ENCODE data around the gene WDPCP.
"Not testable (repeated sequence)": the region's sequence is repeated elsewhere in the genome, so short reads cannot be mapped to it uniquely, and the experiment has no call there.

WDPCP gene

DNA sequence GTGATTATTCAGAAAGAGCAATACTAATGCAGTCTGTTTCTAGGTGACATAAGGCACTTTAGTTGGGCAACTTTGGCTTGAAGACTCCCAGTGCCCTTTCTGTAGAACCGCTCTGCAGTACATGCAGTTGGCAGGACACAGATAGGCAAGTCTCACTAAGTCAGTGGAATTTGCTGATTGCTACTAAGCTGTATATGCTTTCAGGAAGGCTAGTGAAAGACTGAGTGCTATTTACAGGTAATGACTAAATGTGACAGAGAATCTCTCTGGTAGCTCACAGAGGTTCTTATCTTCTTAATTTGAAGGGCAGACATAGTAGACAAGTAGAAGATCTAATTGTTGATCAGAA lies 243.0 kb downstream of the WDPCP start:
- CTCF ChIA-PET: interaction anchor here (0.7 to 4.1 kb wide), 4 partner anchors 9 to 187 kb away, joined by 3 to 13 read pairs (median 3); no protein-coding TSS in a partner anchor
- TF ChIP-seq, protein P1, sequence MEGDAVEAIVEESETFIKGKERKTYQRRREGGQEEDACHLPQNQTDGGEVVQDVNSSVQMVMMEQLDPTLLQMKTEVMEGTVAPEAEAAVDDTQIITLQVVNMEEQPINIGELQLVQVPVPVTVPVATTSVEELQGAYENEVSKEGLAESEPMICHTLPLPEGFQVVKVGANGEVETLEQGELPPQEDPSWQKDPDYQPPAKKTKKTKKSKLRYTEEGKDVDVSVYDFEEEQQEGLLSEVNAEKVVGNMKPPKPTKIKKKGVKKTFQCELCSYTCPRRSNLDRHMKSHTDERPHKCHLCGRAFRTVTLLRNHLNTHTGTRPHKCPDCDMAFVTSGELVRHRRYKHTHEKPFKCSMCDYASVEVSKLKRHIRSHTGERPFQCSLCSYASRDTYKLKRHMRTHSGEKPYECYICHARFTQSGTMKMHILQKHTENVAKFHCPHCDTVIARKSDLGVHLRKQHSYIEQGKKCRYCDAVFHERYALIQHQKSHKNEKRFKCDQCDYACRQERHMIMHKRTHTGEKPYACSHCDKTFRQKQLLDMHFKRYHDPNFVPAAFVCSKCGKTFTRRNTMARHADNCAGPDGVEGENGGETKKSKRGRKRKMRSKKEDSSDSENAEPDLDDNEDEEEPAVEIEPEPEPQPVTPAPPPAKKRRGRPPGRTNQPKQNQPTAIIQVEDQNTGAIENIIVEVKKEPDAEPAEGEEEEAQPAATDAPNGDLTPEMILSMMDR (IDR thresholded peaks at IDR 0.05; ENCODE audit: control extremely low read depth, extremely low read depth, low read depth, missing control alignments): no peak
- POLR2A ChIA-PET: no interaction called here
- DNase-seq (ENCODE audit: extremely low spot score): no peak

DNA sequence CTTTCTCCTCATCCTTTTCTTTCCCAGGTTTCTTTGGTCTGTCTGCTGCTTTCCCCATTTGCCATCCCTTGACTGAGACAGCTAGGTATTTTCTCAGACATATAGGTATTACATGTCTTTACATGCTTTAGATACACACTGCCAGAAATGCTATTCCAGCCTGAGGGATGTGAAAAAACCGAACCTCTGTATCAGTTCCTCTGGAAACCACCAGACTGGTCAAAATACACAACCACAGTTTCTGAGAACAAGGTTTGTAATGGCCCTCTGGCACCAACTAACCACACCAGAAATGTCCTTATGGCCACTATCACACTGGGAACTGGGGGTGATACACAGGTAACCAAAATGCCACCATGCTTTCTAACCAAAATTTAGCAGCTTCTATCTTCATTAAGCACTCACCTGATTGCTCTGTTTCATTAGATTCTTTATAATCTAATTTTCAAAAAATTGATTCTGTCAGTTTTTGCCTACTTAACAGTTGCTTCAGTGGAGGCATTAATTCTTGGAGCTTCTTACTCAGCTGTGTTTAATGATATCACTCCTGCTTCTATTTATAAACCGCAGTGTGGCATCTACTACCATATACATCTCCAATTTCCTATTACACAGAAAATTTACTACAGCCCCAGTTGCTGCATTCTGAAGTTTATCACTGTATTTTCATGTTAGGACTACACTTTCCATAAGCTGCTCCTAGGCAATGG lies 243.5 kb downstream of the WDPCP start:
- POLR2A ChIA-PET: no interaction called here
- CTCF ChIA-PET: interaction anchor here (0.8 to 4.1 kb wide), 3 partner anchors 10 to 187 kb away, joined by 3 to 13 read pairs (median 3); no protein-coding TSS in a partner anchor
- DNase-seq (ENCODE audit: extremely low spot score): no peak
- TF ChIP-seq, protein P1 (IDR thresholded peaks at IDR 0.05; ENCODE audit: control extremely low read depth, extremely low read depth, low read depth, missing control alignments): no peak

- TF ChIP-seq, protein P1 (IDR thresholded peaks at IDR 0.05; ENCODE audit: control extremely low read depth, extremely low read depth, low read depth, missing control alignments): no peak
- POLR2A ChIA-PET: no interaction called here
- DNase-seq (ENCODE audit: extremely low spot score): no peak
- CTCF ChIA-PET: interaction anchor here (4.1 kb wide), 1 partner anchor 11 kb away, joined by 13 read pairs; no protein-coding TSS in a partner anchor
Observed at GRCh38 chr2:63343397-63344109, 244.7 kb downstream of the WDPCP start.

DNA sequence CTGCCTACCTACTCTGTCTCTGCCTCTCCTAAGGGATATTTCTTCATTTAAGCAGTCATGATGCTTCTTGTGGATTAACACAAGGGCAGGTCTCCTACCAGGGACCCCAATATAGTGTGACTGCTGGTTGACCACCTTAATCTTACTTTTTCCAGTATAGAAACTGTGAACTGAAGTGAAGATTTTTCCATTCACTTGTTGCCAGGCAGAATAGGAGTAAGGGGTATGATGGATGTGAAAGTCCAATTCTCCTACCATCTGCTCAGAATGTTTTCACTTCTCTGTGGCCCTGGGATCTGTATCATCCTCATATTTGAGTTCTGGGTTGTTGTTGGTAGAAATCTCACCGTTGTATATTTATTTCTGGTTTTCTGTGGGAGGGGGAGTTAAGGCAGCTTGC lies 247.8 kb downstream of the WDPCP start:
- ChIA-PET CTCF (no interaction called here), POLR2A (no interaction called here)
- TF ChIP-seq, protein P1 (IDR thresholded peaks at IDR 0.05; ENCODE audit: control extremely low read depth, extremely low read depth, low read depth, missing control alignments): no peak
- DNase-seq (ENCODE audit: extremely low spot score): no peak

GRCh38 chr2:63334910-63335309 lies 253.4 kb downstream of the WDPCP start:
- ChIA-PET POLR2A (no interaction called here), CTCF (no interaction called here)
- TF ChIP-seq, protein P1 (IDR thresholded peaks at IDR 0.05; ENCODE audit: control extremely low read depth, extremely low read depth, low read depth, missing control alignments): no peak
- no peak for DNase-seq (ENCODE audit: extremely low spot score)

DNA sequence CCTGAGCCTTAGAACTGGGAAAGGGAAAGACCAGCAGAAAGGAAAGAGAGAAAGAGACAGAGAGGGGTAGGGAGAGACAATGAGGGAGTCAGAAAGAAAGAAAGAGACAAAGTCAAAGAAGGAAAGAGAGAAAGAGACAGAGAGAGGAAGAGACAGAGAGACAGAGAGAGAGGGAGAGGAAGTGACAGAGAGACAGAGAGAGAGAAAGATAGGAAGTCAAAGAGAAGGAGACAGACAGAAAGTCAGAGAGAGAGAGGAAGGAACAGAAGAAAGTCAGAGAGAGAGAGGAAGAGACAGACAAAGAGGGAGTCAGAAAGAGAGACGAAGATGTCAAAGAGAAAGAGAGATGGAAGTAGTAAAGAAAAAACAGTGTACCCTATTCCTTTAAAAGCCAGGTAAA lies 261.8 kb downstream of the WDPCP start:
- ChIA-PET POLR2A (no interaction called here), CTCF (no interaction called here)
- TF ChIP-seq, protein P1 (IDR thresholded peaks at IDR 0.05; ENCODE audit: control extremely low read depth, extremely low read depth, low read depth, missing control alignments): no peak
- DNase-seq (ENCODE audit: extremely low spot score): no peak

- DNase-seq (ENCODE audit: extremely low spot score); CTCF ChIA-PET; POLR2A ChIA-PET: not testable (repeated sequence)
Observed at GRCh38 chr2:63323662-63324061, 264.6 kb downstream of the WDPCP start.

DNA sequence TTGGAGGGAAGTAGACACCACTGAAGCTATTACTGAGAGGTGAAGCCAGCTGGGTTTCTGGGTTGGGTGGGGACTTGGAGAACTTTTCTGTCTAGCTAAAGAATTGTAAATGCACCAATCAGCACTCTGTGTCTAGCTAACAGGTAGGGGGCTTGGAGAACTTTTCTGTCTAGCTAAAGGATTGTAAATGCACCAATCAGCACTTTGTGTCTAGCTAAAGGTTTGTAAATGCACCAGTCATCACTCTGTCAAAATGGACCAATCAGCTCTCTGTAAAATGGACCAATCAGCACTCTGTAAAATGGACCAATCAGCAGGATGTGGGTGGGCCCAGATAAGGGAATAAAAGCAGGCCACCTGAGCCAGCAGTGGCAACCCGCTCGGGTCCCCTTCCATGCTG lies 266.3 kb downstream of the WDPCP start:
- DNase-seq (ENCODE audit: extremely low spot score); POLR2A ChIA-PET: not testable (repeated sequence)
- CTCF ChIA-PET: interaction anchor here (2.1 kb wide), 1 partner anchor 26 kb away, joined by 6 read pairs; no protein-coding TSS in a partner anchor

Data from GM10248 (cell line).